ENCODE results near the gene MYO16.

- TF ChIP-seq CTCF (conservative IDR thresholded peaks at IDR 0.05 in 1 of 2, IDR thresholded peaks at IDR 0.05 in 1 of 2; ENCODE audit: low read depth in 1 of 2, low read length in 2 of 2) (no peak), EZH2 (IDR thresholded peaks at IDR 0.05; ENCODE audit: low read length, missing control alignments) (no peak)
These were observed 226.5 kb downstream of the MYO16 start for GRCh38 chr13:108855737-108856387.
